PC-3 (cell line): ENCODE data around the gene ABCA12.

Experiments used
- CTCF ChIP-seq: fragments of 300-600 bp; sonication (generic); conservative IDR thresholded peaks from 2 replicates; pipeline ENCODE4 v1.5.1; 2017; ENCODE audit warnings: antibody characterized with exemption, low read depth, mild to moderate bottlenecking, low read length
- EZH2 ChIP-seq: fragments of 300-600 bp; sonication (generic); IDR thresholded peaks from one replicate; pipeline ENCODE4 v1.6.1; 2017; ENCODE audit warnings: antibody characterized with exemption, mild to moderate bottlenecking, low read length; ENCODE audit not compliant: unreplicated experiment

GRCh38 chr2:214904176-214904575 is 234.2 kb downstream of the ABCA12 start:
- no peak for TF ChIP-seq CTCF
- TF ChIP-seq EZH2: no peak
